ENCODE results near the gene OR4A16.

OR4A16 gene

DNA sequence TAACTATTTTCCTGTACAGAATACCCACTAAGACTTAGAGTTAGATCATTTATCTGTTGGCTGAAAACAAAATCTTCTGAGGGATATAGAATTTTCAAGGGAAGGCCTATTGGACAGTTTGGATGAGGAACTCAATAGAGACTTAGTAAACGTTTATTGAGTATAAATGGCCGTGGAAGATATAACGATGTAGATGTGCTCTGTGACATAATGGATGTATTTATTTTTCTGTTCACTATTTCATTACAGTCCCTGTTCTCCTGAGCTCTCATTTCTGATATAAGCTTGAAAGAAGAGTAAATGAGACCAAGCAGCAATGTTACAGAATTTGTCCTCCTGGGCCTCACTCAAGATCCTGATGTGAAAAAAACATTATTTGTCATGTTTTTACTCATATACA lies at the start of gene OR4A16:
Gene OR4A16, plus strand, starts transcription at position 301 of the 400 bp plus-strand sequence. Its CDS starts 0 bp downstream, at position 301.
- no peak for DNase-seq

DNA sequence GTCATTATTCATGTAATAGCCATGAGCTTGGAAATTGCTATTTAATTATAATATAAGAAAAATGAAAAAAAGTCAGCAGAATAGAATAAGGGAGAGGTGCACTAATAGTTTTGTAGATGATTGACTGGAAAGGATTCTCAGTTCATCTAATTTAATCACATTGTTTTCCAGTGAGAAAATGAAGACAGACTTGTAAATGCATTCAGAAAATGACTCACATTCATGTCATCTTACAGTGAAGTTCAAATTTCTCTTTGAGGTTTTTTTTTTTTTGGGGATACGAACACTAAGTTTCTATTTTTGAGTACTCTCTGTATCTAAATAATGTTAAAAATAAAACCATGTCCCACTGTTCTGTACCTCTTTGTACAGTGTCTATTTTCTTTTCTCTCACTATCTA lies 18.5 kb upstream of the OR4A16 start:
- DNase-seq: no peak

GRCh38 chr11:55345306-55345705 lies 2.3 kb downstream of the OR4A16 start:
- DNase-seq: no peak

DNA sequence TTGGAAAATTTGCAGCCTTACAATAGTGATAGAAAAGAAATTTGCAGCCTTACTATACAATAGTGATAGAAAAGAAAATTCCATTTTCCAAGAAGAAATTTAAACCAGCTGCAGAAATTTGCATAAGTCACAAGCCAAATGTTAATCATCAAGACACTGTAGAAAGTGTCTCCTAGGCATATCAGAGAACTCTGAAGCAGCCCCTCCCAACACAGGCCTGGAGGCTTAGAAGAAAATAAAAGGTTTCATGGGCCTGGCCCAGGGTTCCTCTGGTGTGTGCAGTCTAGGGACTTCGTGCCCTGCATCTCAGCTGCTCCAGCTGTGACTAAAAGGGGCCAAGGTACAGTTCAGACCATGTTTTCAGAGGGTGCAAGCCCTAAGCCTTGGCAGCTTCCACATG lies 6.0 kb downstream of the OR4A16 start:
- DNase-seq: no peak

DNA sequence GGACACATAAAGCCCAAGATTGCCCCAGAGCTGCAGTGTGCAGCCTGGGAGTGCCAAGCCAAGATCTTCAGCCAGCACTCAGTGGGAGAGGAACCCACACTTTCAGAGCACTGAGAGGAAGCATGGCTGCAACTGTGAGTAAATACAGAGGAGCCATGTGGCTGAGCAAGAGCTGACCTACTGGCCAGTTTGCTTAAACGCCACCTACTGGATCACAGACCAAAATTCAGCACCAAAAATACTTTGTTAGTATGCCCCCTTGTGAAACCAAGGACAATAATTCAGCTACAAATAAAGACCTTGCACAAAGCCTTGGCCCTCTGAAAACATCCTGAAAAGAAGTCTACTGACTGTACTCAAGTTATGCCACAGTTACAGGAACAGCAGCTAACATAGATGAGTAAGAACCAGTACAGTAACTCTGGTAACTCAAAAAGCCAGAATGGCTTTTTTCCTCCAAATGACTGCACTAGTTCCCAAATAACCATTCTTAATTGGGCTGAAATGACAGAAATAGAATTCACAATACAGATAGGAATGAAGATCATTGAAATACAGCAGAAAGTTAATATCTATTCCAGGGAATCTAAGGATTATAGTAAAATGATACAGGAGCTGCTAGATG lies 14.7 kb downstream of the OR4A16 start:
- DNase-seq: peak; percentile 22

GRCh38 chr11:55367674-55368073 lies 24.7 kb downstream of the OR4A16 start, which contains the start of gene OR4A15:
Gene OR4A15, plus strand, starts transcription at chr11:55367974. Its CDS starts 0 bp downstream, at chr11:55367974.
- no peak for DNase-seq

Measured in DMS53 (cell line).